Uterus (tissue), 4 donors: Measurements from ENCODE around the gene TTC17. TPM values are rescaled to one million over a fixed set of nuclear protein-coding genes. Genes with fewer than 3 reads are reported as not detected.
"Not testable (repeated sequence)": the region's sequence is repeated elsewhere in the genome, so short reads cannot be mapped to it uniquely, and the experiment has no call there.

Experiments used
- DNase-seq, 2 donors: peaks; one replicate each; pipeline ENCODE4 v3.0.0-alpha.2; 2019 to 2020
- H3K27ac ChIP-seq, 2 donors: fragments of 200-600 bp; sonication (generic); 1 replicate in 1 of 2; 2 replicates in 1 of 2; pipeline ENCODE4 v1.5.1; 2016 to 2018
- H3K27me3 ChIP-seq, 2 donors: fragments of 200-600 bp; sonication (generic); one replicate each; pipeline ENCODE4 v1.5.1; 2018 to 2019; ENCODE audit warnings: control low read depth in 1 of 2
- H3K36me3 ChIP-seq, 2 donors: fragments of 200-600 bp; sonication (generic); one replicate each; pipeline ENCODE4 v1.5.1; 2019; ENCODE audit warnings: control low read depth in 1 of 2
- H3K4me1 ChIP-seq, 2 donors: fragments of 200-600 bp; sonication (generic); one replicate each; pipeline ENCODE4 v1.5.1; 2018 to 2019; ENCODE audit warnings: control low read depth in 1 of 2
- H3K4me3 ChIP-seq, 2 donors: fragments of 200-600 bp; sonication (generic); 1 replicate in 1 of 2; 2 replicates in 1 of 2; pipeline ENCODE4 v1.5.1; 2018 to 2019; ENCODE audit warnings: mild to moderate bottlenecking in 1 of 2
- H3K9me3 ChIP-seq, 2 donors: fragments of 200-600 bp; sonication (generic); one replicate each; pipeline ENCODE4 v1.5.1; 2019; ENCODE audit warnings: control low read depth in 1 of 2
- CTCF ChIP-seq, 4 experiments: fragments of 200-600 bp in 2 of 4; fragments of 450-650 bp in 2 of 4; sonication (generic) in 2 of 4; IDR thresholded peaks; one replicate each; pipeline ENCODE4 v1.5.1; 2016 to 2019; ENCODE audit warnings: antibody characterized with exemption in 4 of 4, mild to moderate bottlenecking in 2 of 4, moderate library complexity in 1 of 4
- POLR2A ChIP-seq, 2 donors: fragments of 450-650 bp; IDR thresholded peaks; one replicate each; pipeline ENCODE4 v1.6.1; 2016; ENCODE audit warnings: antibody characterized with exemption in 2 of 2, mild to moderate bottlenecking in 1 of 2, moderate library complexity in 1 of 2
- intact Hi-C: fragments of 100-400 bp; cut with DNase I; formaldehyde crosslinking; loops from one replicate; pipeline ENCODE4 v1.15.1; 2023; ENCODE audit warnings: low total_unique reads
- total RNA-seq, 4 donors: library from RNA; depleted of rRNA in 3 of 4; stranded (reverse); fragments of >200 nt in 3 of 4; gene quantifications; one replicate each; pipeline versions ENCODE4 v1.1.0 to v1.2.4, GENCODE V29; 2014 to 2023
- donor health status: DM: yes; HTN: yes; CAD: no.

Gene TTC17
- total RNA-seq, 4 donors from 2014 or later = 94.7 to 182 (median 126) TPM

GRCh38 chr11:43327987-43328386, 30.7 kb upstream of the TTC17 start:
- no peak for DNase-seq
- Histone ChIP-seq H3K36me3 (no peaks in the 10 kb centered on the region), H3K4me3 (no peak overlapping the region), H3K4me1 (no peaks in the 10 kb centered on the region), H3K9me3 (no peaks in the 10 kb centered on the region), H3K27me3 (no peaks in the 10 kb centered on the region), H3K27ac (no peak overlapping the region)
- intact Hi-C loops = no loop called here
- TF ChIP-seq POLR2A (IDR thresholded peaks at IDR 0.05) = no peak
- no peak for TF ChIP-seq CTCF (IDR thresholded peaks at IDR 0.05)

- no peak for TF ChIP-seq POLR2A (IDR thresholded peaks at IDR 0.05)
- no peak for TF ChIP-seq CTCF (IDR thresholded peaks at IDR 0.05)
- intact Hi-C loops = no loop called here
- Histone ChIP-seq H3K36me3 (no peaks in the 10 kb centered on the region), H3K9me3 (no peaks in the 10 kb centered on the region), H3K4me3 (no peak overlapping the region), H3K27me3 (no peaks in the 10 kb centered on the region), H3K4me1 (no peaks in the 10 kb centered on the region), H3K27ac (no peak overlapping the region)
- no peak for DNase-seq
Measured at GRCh38 chr11:43328482-43328881, 30.2 kb upstream of the TTC17 start.

GRCh38 chr11:43341159-43341558, 17.6 kb upstream of the TTC17 start:
- Histone ChIP-seq H3K4me1 (no peaks in the 10 kb centered on the region), H3K27ac (no peak overlapping the region), H3K27me3 (no peaks in the 10 kb centered on the region), H3K4me3 (no peak overlapping the region), H3K9me3 (no peaks in the 10 kb centered on the region), H3K36me3 (peaks cover 0 to 4% of the 10 kb centered on the region in 2 donors)
- no peak for DNase-seq
- TF ChIP-seq POLR2A (IDR thresholded peaks at IDR 0.05) (no peak), CTCF (IDR thresholded peaks at IDR 0.05) (no peak)
- intact Hi-C loops = no loop called here

- DNase-seq, H3K36me3 ChIP-seq, intact Hi-C loops, H3K27ac ChIP-seq, H3K9me3 ChIP-seq, H3K4me3 ChIP-seq, H3K4me1 ChIP-seq, H3K27me3 ChIP-seq: not testable (repeated sequence)
Measured at GRCh38 chr11:43351426-43351825, 7.3 kb upstream of the TTC17 start.

- Histone ChIP-seq H3K27ac (no peak overlapping the region), H3K4me3 (no peak overlapping the region), H3K36me3 (no peaks in the 10 kb centered on the region), H3K27me3 (no peaks in the 10 kb centered on the region), H3K9me3 (no peaks in the 10 kb centered on the region), H3K4me1 (no peaks in the 10 kb centered on the region)
- intact Hi-C loops = no loop called here
- no peak for DNase-seq
- no peak for TF ChIP-seq POLR2A (IDR thresholded peaks at IDR 0.05)
Measured at GRCh38 chr11:43354311-43354710, 4.4 kb upstream of the TTC17 start.

GRCh38 chr11:43356336-43356735, 2.4 kb upstream of the TTC17 start:
- Histone ChIP-seq H3K4me3 (no peak overlapping the region), H3K9me3 (no peaks in the 10 kb centered on the region), H3K4me1 (peaks cover 6 to 7% of the 10 kb centered on the region in 2 donors), H3K27ac (no peak overlapping the region), H3K27me3 (no peaks in the 10 kb centered on the region), H3K36me3 (no peaks in the 10 kb centered on the region)
- intact Hi-C loops = no loop called here
- no peak for TF ChIP-seq POLR2A (IDR thresholded peaks at IDR 0.05)
- TF ChIP-seq CTCF (IDR thresholded peaks at IDR 0.05) = no peak
- DNase-seq = no peak
